ENCODE measurements around the gene FGD5. TPM values are rescaled to one million over a fixed set of nuclear protein-coding genes. Genes with fewer than 3 reads are reported as not detected.

Gene FGD5
- total and polyA plus RNA-seq, 12 donors, result 8.9 to 23.4 (median 15.9) TPM

- H3K36me3 ChIP-seq, result peaks cover 0 to 49% (median 3%) of the 10 kb centered on the region in 9 donors
These were observed 66.5 kb downstream of the FGD5 start for GRCh38 chr3:14885307-14885706.

GRCh38 chr3:14886101-14886500 lies 67.3 kb downstream of the FGD5 start:
- ATAC-seq, result no peak
- H3K27ac ChIP-seq, result no peak overlapping the region
- WGBS, 2 donors, result 93 to 96% methylated on average over 3 of the region's 3 CpGs
- peaks cover 0 to 36% (median 9%) of the 10 kb centered on the region in 9 donors for H3K4me1 ChIP-seq
- TF ChIP-seq CTCF (IDR thresholded peaks at IDR 0.05), result no peak
- peaks cover 0 to 6% (median 0%) of the 10 kb centered on the region in 7 donors for H3K27me3 ChIP-seq
- H3K36me3 ChIP-seq, result peaks cover 0 to 41% (median 3%) of the 10 kb centered on the region in 9 donors
- H3K9me3 ChIP-seq, result no peaks in the 10 kb centered on the region
- H3K4me3 ChIP-seq, result no peak overlapping the region
- no peak for DNase-seq
- intact Hi-C loops (cut with DNase I), result no loop called here

More at GRCh38 chr3:14885307-14885706, 66.5 kb downstream of the FGD5 start:
- Histone ChIP-seq H3K27ac (no peak overlapping the region), H3K27me3 (peaks cover 0 to 4% (median 0%) of the 10 kb centered on the region in 7 donors), H3K9me3 (no peaks in the 10 kb centered on the region), H3K4me3 (no peak overlapping the region), H3K4me1 (peaks cover 0 to 30% (median 7%) of the 10 kb centered on the region in 9 donors)
- ATAC-seq, result peak in 2 of 8 donors; percentile 14 to 61
- 82 to 87% methylated on average over 13 of the region's 13 CpGs for WGBS, 2 donors
- TF ChIP-seq CTCF (IDR thresholded peaks at IDR 0.05), result no peak
- intact Hi-C loops (cut with DNase I), result no loop called here
- DNase-seq, result no peak

- ATAC-seq, result no peak
- Histone ChIP-seq H3K4me1 (peaks cover 0 to 45% (median 11%) of the 10 kb centered on the region in 9 donors), H3K9me3 (no peaks in the 10 kb centered on the region), H3K36me3 (peaks cover 0 to 12% (median 0%) of the 10 kb centered on the region in 9 donors), H3K27ac (no peak overlapping the region), H3K4me3 (no peak overlapping the region), H3K27me3 (peaks cover 0 to 10% (median 0%) of the 10 kb centered on the region in 7 donors)
- intact Hi-C loops (cut with DNase I), result no loop called here
- DNase-seq, result no peak
- WGBS, 2 donors, result 71 to 78% methylated on average over 7 of the region's 7 CpGs
- no peak for TF ChIP-seq CTCF (IDR thresholded peaks at IDR 0.05)
These were observed 70.4 kb downstream of the FGD5 start for GRCh38 chr3:14889205-14889604.

- WGBS, 2 donors, result 89% methylated on average over 8 of the region's 8 CpGs
- ATAC-seq (no peak), DNase-seq (no peak)
- Histone ChIP-seq H3K27me3 (peaks cover 0 to 10% (median 0%) of the 10 kb centered on the region in 7 donors), H3K9me3 (no peaks in the 10 kb centered on the region), H3K27ac (peak overlapping the region in 2 of 10 donors; percentile 1 to 36), H3K4me3 (no peak overlapping the region), H3K36me3 (peaks cover 0 to 6% (median 0%) of the 10 kb centered on the region in 9 donors), H3K4me1 (peaks cover 0 to 45% (median 11%) of the 10 kb centered on the region in 9 donors)
- intact Hi-C loops (cut with DNase I), result no loop called here
- TF ChIP-seq CTCF (IDR thresholded peaks at IDR 0.05), result no peak
These were observed 71.2 kb downstream of the FGD5 start for GRCh38 chr3:14889943-14890342.
